ENCODE data around the gene HSD11B1.
A peak's percentile ranks its signal among the peaks of the same experiment; 100 is the strongest.
"Not testable (repeated sequence)": the region's sequence is repeated elsewhere in the genome, so short reads cannot be mapped to it uniquely, and the experiment has no call there.

HSD11B1 gene

DNA sequence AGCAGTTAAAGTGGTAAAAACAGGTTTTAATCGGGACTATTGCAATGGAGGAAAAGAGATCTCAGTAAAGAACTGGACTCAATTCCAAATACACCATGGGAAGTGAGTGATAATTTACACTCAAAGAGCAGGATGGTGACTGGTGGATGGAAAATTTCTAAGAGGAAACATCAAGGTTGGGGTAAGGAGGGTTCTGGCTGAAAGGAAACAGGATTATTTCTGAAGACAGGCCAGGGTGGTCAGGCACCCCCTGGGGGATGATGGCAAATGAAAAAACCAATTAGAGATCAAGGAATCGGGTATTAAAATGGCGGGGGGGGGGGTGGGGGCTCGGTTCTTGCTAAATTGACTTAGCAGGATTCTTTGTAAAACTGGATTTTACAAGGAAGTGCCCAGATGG lies 12.3 kb upstream of the HSD11B1 start:
- TF ChIP-seq, protein P1, sequence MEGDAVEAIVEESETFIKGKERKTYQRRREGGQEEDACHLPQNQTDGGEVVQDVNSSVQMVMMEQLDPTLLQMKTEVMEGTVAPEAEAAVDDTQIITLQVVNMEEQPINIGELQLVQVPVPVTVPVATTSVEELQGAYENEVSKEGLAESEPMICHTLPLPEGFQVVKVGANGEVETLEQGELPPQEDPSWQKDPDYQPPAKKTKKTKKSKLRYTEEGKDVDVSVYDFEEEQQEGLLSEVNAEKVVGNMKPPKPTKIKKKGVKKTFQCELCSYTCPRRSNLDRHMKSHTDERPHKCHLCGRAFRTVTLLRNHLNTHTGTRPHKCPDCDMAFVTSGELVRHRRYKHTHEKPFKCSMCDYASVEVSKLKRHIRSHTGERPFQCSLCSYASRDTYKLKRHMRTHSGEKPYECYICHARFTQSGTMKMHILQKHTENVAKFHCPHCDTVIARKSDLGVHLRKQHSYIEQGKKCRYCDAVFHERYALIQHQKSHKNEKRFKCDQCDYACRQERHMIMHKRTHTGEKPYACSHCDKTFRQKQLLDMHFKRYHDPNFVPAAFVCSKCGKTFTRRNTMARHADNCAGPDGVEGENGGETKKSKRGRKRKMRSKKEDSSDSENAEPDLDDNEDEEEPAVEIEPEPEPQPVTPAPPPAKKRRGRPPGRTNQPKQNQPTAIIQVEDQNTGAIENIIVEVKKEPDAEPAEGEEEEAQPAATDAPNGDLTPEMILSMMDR (IDR thresholded peaks at IDR 0.05; ENCODE audit: low read depth, low read length), result no peak
- no peak for DNase-seq (ENCODE audit: extremely low read depth, low read depth)

DNA sequence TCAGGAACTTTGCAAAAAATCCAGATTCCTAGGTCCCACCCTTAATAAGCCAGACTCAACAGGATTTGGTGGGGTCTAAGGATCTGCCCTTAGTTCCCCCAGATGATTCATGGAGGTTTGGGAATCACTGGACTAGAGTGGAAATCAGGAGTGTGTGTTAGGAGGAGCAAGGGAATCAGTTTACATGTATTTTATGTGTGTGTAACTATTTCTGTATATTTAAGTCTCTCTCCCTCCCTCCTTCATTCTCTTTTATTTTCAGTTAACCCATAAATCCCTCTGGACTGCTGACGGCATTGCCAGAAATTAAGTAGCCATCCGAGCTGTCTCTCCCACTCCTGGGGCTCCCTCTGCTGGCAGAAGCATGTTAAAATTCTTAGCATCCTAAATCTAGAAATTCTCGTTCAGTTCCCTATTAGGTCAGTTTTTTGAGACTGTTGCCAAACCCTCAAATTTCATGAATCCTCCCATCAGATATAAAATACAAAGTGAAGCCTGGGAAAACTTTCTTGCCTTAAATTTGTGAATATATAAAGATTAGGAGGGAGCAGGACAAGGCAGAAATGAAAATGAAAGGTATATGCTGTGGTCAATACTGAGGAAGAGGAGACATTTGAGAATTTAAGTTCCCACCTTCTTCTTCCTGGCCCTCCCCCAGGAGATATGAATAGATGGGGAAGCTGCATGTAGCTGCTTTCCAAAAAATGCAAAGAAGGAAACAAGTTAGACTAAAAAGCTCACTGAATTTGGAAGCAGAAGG lies 11.7 kb upstream of the HSD11B1 start:
- TF ChIP-seq, protein P1 (IDR thresholded peaks at IDR 0.05; ENCODE audit: low read depth, low read length), result peak; percentile 83
- peak; percentile 67 for DNase-seq (ENCODE audit: extremely low read depth, low read depth)

DNA sequence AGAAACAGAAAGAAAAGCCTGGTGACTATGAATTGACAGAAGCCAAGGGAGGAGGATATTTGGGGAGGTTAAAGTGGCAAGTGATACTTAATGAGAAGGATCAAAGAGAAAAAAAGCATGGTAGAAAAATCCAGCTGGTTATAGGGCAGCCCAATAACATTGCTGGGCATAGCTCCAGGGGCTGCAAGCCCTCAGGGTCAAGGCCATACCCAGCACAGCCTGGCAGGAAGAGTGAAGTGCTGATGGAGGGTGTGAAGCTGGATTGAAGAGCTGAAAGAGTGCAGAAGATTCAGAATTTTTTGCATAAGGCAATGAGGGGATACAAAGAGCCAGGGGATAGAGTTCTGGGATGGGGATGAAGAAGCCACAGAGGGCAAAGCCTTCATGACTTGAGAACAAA lies 8.0 kb upstream of the HSD11B1 start:
- DNase-seq (ENCODE audit: extremely low read depth, low read depth), result no peak

DNA sequence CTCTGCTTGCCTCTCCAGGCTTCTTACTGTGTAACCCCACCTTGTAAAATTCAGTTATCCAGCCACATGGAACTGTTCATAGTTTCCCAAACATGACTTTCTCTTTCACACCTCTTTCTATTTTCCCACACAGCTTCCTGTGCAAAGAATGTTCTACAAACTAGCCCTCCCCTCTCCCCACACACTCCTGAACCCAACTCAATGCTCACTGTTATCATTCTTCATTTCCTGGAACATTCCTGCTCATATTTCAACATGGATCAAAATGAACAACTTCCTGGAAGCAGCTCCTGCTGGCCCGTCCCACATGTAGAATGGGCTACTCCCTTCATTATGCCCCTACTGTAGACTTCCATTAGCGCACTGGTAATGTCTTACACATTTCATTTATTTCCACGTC lies 7.5 kb upstream of the HSD11B1 start:
- TF ChIP-seq, protein P1 (IDR thresholded peaks at IDR 0.05; ENCODE audit: low read depth, low read length), result no peak
- DNase-seq (ENCODE audit: extremely low read depth, low read depth), result no peak

More for the DNA sequence above, 8.0 kb upstream of the HSD11B1 start:
- TF ChIP-seq, protein P1 (IDR thresholded peaks at IDR 0.05; ENCODE audit: low read depth, low read length), result no peak

DNA sequence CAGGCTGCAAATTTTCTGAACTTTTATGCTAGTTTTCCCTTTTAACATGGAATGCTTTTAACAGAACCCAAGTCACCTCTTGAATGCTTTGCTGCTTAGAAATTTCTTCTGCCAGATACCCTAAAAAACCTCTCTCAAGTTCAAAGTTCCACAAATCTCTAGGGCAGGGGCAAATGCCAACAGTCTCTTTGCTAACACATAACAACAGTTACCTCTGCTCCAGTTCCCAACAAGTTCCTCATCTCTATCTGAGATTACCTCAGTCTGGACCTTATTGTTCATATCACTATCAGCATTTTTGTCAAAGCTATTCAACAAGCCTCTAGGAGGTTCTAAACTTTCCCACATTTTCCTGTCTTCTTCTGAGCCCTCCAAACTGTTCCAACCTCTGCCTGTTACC lies 4.0 kb upstream of the HSD11B1 start:
- DNase-seq (ENCODE audit: extremely low read depth, low read depth), result not testable (repeated sequence)

DNA sequence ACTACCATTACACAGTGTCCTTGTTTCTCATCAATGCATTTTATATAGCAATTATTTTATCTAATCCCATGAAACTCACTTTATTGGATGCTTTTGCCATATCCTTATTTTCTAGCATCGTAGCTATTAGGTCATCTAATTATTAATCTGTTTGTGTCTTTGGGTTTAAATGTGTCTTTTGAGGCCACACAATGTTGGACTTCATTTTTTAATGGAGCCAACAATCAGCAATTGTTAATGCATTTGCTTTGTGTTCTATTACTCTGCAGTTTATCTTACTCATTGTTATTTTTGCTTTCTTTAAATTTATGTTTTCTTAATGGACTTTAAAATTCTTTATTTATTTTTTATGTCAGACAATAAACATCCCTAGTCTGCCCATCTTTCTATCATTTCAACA lies 1.8 kb upstream of the HSD11B1 start:
- TF ChIP-seq, protein P1 (IDR thresholded peaks at IDR 0.05; ENCODE audit: low read depth, low read length), result no peak
- DNase-seq (ENCODE audit: extremely low read depth, low read depth), result no peak

DNA sequence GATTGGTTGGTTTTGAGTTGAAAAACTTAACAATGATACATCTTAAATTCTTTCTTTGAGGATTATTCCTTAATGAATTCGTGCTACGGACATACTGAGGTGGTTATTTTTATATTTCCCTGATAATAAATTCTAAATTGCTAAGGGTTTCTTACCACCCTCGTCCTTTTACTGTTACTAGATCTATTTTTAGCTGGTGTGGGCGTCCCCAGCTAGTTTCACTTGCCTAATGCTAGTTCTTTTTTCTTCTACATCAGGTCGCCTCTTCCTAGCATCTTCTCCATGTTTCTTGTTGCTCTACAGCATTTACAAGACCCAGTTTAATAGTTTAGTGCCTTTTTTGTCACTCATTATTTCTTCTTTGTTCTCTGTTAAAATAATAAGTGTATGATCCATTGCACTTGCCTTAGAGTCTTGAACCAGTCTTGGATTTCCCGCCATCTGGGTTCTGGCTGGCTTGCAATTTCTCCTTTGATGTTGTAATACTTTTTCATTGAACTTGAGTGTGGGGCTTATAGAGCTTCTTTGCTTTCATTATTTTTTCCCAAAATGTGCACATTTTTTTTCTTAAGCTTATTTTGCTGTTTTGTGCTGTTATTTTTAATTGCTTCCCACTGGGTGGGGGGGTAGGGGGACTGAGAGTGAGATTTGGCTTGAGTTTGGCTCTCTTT lies 677 bp upstream of the HSD11B1 start:
- no peak for DNase-seq (ENCODE audit: extremely low read depth, low read depth)
- TF ChIP-seq, protein P1 (IDR thresholded peaks at IDR 0.05; ENCODE audit: low read depth, low read length), result no peak
